ENCODE data around the gene SKI. TPM values are rescaled to one million over a fixed set of nuclear protein-coding genes. Genes with fewer than 3 reads are reported as not detected.

SKI gene
- total and polyA plus RNA-seq, 2 donors (not counting 1 experiment from before 2014, with no cell fraction given) = 14.9 to 74.9 TPM

GRCh38 chr1:2267862-2268261 is 39.7 kb downstream of the SKI start:
- Histone ChIP-seq H3K4me2 (replicated peaks; ENCODE audit: low read depth, low read length, poor library complexity, severe bottlenecking) (no peak overlapping the region), H3K36me3 (replicated peaks in 1 of 2; ENCODE audit: control extremely low read depth in 1 of 2, control insufficient read depth in 1 of 2, extremely low read depth in 1 of 2, insufficient read depth in 2 of 2, low read length in 1 of 2) (peaks cover 0 to 10% of the 10 kb centered on the region in 2 experiments), H2AFZ (ENCODE audit: insufficient read depth, low read depth, low read length, poor library complexity, severe bottlenecking) (no peak overlapping the region), H4K20me1 (ENCODE audit: control insufficient read depth, insufficient read depth, low read length, poor library complexity, severe bottlenecking) (peaks cover 88% of the 10 kb centered on the region), H3K9me3 (ENCODE audit: control extremely low read depth in 1 of 3, control insufficient read depth in 2 of 3, insufficient read depth in 1 of 3, low read length in 2 of 3) (no peaks in the 10 kb centered on the region), H3K9ac (ENCODE audit: low read length) (no peak overlapping the region), H3K27ac (ENCODE audit: low read length in 2 of 2) (no peak overlapping the region), H3K4me1 (ENCODE audit: control insufficient read depth in 2 of 2, insufficient read depth in 2 of 2, low read length in 2 of 2) (peaks cover 3 to 19% of the 10 kb centered on the region in 2 donors), H3K27me3 (replicated peaks in 1 of 4; ENCODE audit: control extremely low read depth in 1 of 4, control insufficient read depth in 3 of 4, insufficient read depth in 4 of 4, low read length in 3 of 4) (no peaks in the 10 kb centered on the region), H3K79me2 (ENCODE audit: control insufficient read depth, insufficient read depth, low read length) (peaks cover 100% of the 10 kb centered on the region), H3K4me3 (ENCODE audit: control extremely low read depth in 1 of 5, extremely low read depth in 1 of 5, insufficient read depth in 1 of 5, low read depth in 2 of 5, low read length in 4 of 5) (no peak overlapping the region)
- Mint-ChIP-seq H3K27me3 (no peaks in the 10 kb centered on the region), H3K27ac (no peak overlapping the region), H3K4me3 (no peak overlapping the region), H3K4me1 (peaks cover 40% of the 10 kb centered on the region), H3K9me3 (ENCODE audit: insufficient read depth) (no peaks in the 10 kb centered on the region)
- ChIA-PET CTCF (no interaction called here), POLR2A (interaction anchor here (0.6 kb wide), 1 partner anchor 33 kb away, joined by 6 read pairs; no protein-coding TSS in a partner anchor)
- TF ChIP-seq CTCF (IDR thresholded peaks at IDR 0.05) (no peak), EZH2 (IDR thresholded peaks at IDR 0.05; ENCODE audit: borderline replicate concordance, insufficient read depth, low read depth, low read length, poor library complexity, severe bottlenecking) (no peak)
- DNase-seq (no peak), ATAC-seq (ENCODE audit: low read depth) (no peak)
- intact Hi-C loops (cut with micrococcal nuclease) = no loop called here
- WGBS (ENCODE audit: insufficient coverage) = 97% methylated on average over 13 of the region's 15 CpGs

- no peaks in the 10 kb centered on the region for H3K9me3 Mint-ChIP-seq (ENCODE audit: insufficient read depth)
- Histone ChIP-seq H3K9ac (ENCODE audit: low read length) (no peak overlapping the region), H3K4me3 (ENCODE audit: control extremely low read depth in 1 of 5, extremely low read depth in 1 of 5, insufficient read depth in 1 of 5, low read depth in 2 of 5, low read length in 4 of 5) (no peak overlapping the region), H3K79me2 (ENCODE audit: control insufficient read depth, insufficient read depth, low read length) (peaks cover 100% of the 10 kb centered on the region), H3K36me3 (replicated peaks in 1 of 2; ENCODE audit: control extremely low read depth in 1 of 2, control insufficient read depth in 1 of 2, extremely low read depth in 1 of 2, insufficient read depth in 2 of 2, low read length in 1 of 2) (peaks cover 0 to 10% of the 10 kb centered on the region in 2 experiments), H3K4me1 (ENCODE audit: control insufficient read depth in 2 of 2, insufficient read depth in 2 of 2, low read length in 2 of 2) (peaks cover 6 to 25% of the 10 kb centered on the region in 2 donors), H3K27me3 (replicated peaks in 1 of 4; ENCODE audit: control extremely low read depth in 1 of 4, control insufficient read depth in 3 of 4, insufficient read depth in 4 of 4, low read length in 3 of 4) (no peaks in the 10 kb centered on the region), H3K27ac (ENCODE audit: low read length in 2 of 2) (no peak overlapping the region), H3K4me2 (replicated peaks; ENCODE audit: low read depth, low read length, poor library complexity, severe bottlenecking) (no peak overlapping the region), H2AFZ (ENCODE audit: insufficient read depth, low read depth, low read length, poor library complexity, severe bottlenecking) (no peak overlapping the region), H4K20me1 (ENCODE audit: control insufficient read depth, insufficient read depth, low read length, poor library complexity, severe bottlenecking) (peaks cover 94% of the 10 kb centered on the region), H3K9me3 (ENCODE audit: control extremely low read depth in 1 of 3, control insufficient read depth in 2 of 3, insufficient read depth in 1 of 3, low read length in 2 of 3) (no peaks in the 10 kb centered on the region)
- 91% methylated on average over 11 of the region's 14 CpGs for WGBS (ENCODE audit: insufficient coverage)
- CTCF ChIA-PET = no interaction called here
- H3K4me1 Mint-ChIP-seq = peaks cover 42% of the 10 kb centered on the region
- POLR2A ChIA-PET = no interaction called here
- no peak for DNase-seq
- TF ChIP-seq CTCF (IDR thresholded peaks at IDR 0.05) = no peak
- TF ChIP-seq EZH2 (IDR thresholded peaks at IDR 0.05; ENCODE audit: borderline replicate concordance, insufficient read depth, low read depth, low read length, poor library complexity, severe bottlenecking) = no peak
- intact Hi-C loops (cut with micrococcal nuclease) = no loop called here
- no peak for ATAC-seq (ENCODE audit: low read depth)
- H3K27ac Mint-ChIP-seq = no peak overlapping the region
- no peak overlapping the region for H3K4me3 Mint-ChIP-seq
- H3K27me3 Mint-ChIP-seq = no peaks in the 10 kb centered on the region
These were observed 40.4 kb downstream of the SKI start for GRCh38 chr1:2268285-2269056.

Data from B cell (primary cell).